Measurements from ENCODE around the gene HOOK2. TPM values are rescaled to one million over a fixed set of nuclear protein-coding genes. Genes with fewer than 3 reads are reported as not detected.
A peak's percentile ranks its signal among the peaks of the same experiment; 100 is the strongest.

HOOK2 gene
- total and polyA plus RNA-seq, 9 of the 15 experiments (the other 6 are each of a cell fraction or from before 2014, with no cell fraction given) = 1.3 to 17.2 (median 9.9) TPM

- peak; percentile 78 for TF ChIP-seq ZNF592 (IDR thresholded peaks at IDR 0.05)
- TF ChIP-seq MEIS2 (IDR thresholded peaks at IDR 0.05; ENCODE audit: partially characterized antibody) = no peak
- 0 out of 2 replicates have a peak, but pooled peaks have one; percentile 57 for TF ChIP-seq NR4A1 (CRISPR knock-in tag; IDR thresholded peaks at IDR 0.05)
- no peak for TF ChIP-seq NR4A1 (tag; IDR thresholded peaks at IDR 0.05)
- peak in 1 of 2 experiments; percentile 16 for TF ChIP-seq E2F6 (IDR thresholded peaks at IDR 0.05; ENCODE audit: borderline replicate concordance in 1 of 2, extremely low read depth in 1 of 2, insufficient read depth in 1 of 2, insufficient read length in 1 of 2, low read depth in 1 of 2, low read length in 1 of 2, poor library complexity in 1 of 2, severe bottlenecking in 1 of 2)
- TF ChIP-seq ATF1 (CRISPR knock-in tag; IDR thresholded peaks at IDR 0.05) = no peak
- TF ChIP-seq ATF1 (tag; IDR thresholded peaks at IDR 0.05) = peak; percentile 52
- no peak for TF ChIP-seq BRCA1 (IDR thresholded peaks at IDR 0.05)
- no peak for TF ChIP-seq BRCA1 (CRISPR knock-in tag; IDR thresholded peaks at IDR 0.05)
- TF ChIP-seq SMAD2 (IDR thresholded peaks at IDR 0.05; ENCODE audit: low read depth, low read length) = no peak
- 0 out of 2 replicates have a peak, but pooled peaks have one; percentile 30 for TF ChIP-seq HBP1 (CRISPR knock-in tag; IDR thresholded peaks at IDR 0.05)
- no peak for TF ChIP-seq GATA2 (CRISPR knock-in tag; IDR thresholded peaks at IDR 0.05)
- TF ChIP-seq ZNF75A (CRISPR knock-in tag; IDR thresholded peaks at IDR 0.05) = 0 out of 2 replicates have a peak, but pooled peaks have one; percentile 25
- TF ChIP-seq ZNF143 (CRISPR knock-in tag; IDR thresholded peaks at IDR 0.05) = 0 out of 2 replicates have a peak, but pooled peaks have one; percentile 24
- no peak for TF ChIP-seq PKNOX1 (IDR thresholded peaks at IDR 0.05)
- peak; percentile 93 for TF ChIP-seq DEAF1 (CRISPR knock-in tag; IDR thresholded peaks at IDR 0.05)
- TF ChIP-seq ZNF263 (CRISPR knock-in tag; IDR thresholded peaks at IDR 0.05; ENCODE audit: borderline replicate concordance) = peak; percentile 77; the same call in 1 of the 2 replicates
- TF ChIP-seq RAD51 (IDR thresholded peaks at IDR 0.05; ENCODE audit: borderline replicate concordance, low read depth) = peak; percentile 11; the same call in 1 of the 2 replicates
Observed at GRCh38 chr19:12796146-12797071, 21.1 kb upstream of the HOOK2 start (continued).
